Epithelial cell of proximal tubule (primary cell): ENCODE data around the gene ING2. TPM values are rescaled to one million over a fixed set of nuclear protein-coding genes. Genes with fewer than 3 reads are reported as not detected.
A peak's percentile ranks its signal among the peaks of the same experiment; 100 is the strongest.
"Not testable (repeated sequence)": the region's sequence is repeated elsewhere in the genome, so short reads cannot be mapped to it uniquely, and the experiment has no call there.

Experiments
- DNase-seq: peaks from one replicate; pipeline ENCODE4 v3.0.0-alpha.2; 2011; ENCODE audit warnings: low read depth
- H3K4me3 ChIP-seq: 2 replicates; pipeline ENCODE4 v1.5.1; 2011; ENCODE audit warnings: low read depth, mild to moderate bottlenecking, low read length
- CTCF ChIP-seq: conservative IDR thresholded peaks from 2 replicates; pipeline ENCODE4 v1.5.1; 2012; ENCODE audit warnings: low read depth, mild to moderate bottlenecking, low read length
- total RNA-seq: library from RNA; depleted of rRNA; stranded (reverse); fragments of >200 nt; gene quantifications from 2 replicates; pipeline ENCODE4 v1.2.3, GENCODE V29; 2015

The ING2 gene
- total RNA-seq, result 10.7 and 32.4 TPM in 2 replicates

- TF ChIP-seq CTCF, result no peak
- no peak for DNase-seq
- peak within 1 kb of the TSS; percentile 84 for H3K4me3 ChIP-seq
These were observed at the start of gene ING2 for GRCh38 chr4:183504930-183505610. TSS of gene ING2 (plus strand) at chr4:183505058. CDS start at chr4:183505196, 138 bp downstream.

GRCh38 chr4:183455431-183456195 is 49.2 kb upstream of the ING2 start:
- no peak for DNase-seq
- no peak for TF ChIP-seq CTCF

GRCh38 chr4:183458005-183458404 is 46.9 kb upstream of the ING2 start:
- TF ChIP-seq CTCF, result no peak
- no peak for DNase-seq
- no peak overlapping the region for H3K4me3 ChIP-seq

More at GRCh38 chr4:183455431-183456195, 49.2 kb upstream of the ING2 start:
- no peak overlapping the region for H3K4me3 ChIP-seq

GRCh38 chr4:183463903-183464619 is 40.8 kb upstream of the ING2 start:
- H3K4me3 ChIP-seq, DNase-seq: not testable (repeated sequence)

- DNase-seq, H3K4me3 ChIP-seq: not testable (repeated sequence)
These were observed 39.0 kb upstream of the ING2 start for GRCh38 chr4:183465879-183466278.

- H3K4me3 ChIP-seq, result no peak overlapping the region
- TF ChIP-seq CTCF, result no peak
- DNase-seq, result no peak
These were observed 37.6 kb upstream of the ING2 start for GRCh38 chr4:183467246-183467645.

- no peak overlapping the region for H3K4me3 ChIP-seq
- no peak for TF ChIP-seq CTCF
- DNase-seq, result peak; percentile 70
These were observed 36.4 kb upstream of the ING2 start for GRCh38 chr4:183468210-183469095.
